ENCODE measurements around the gene NAB2. TPM values are rescaled to one million over a fixed set of nuclear protein-coding genes. Genes with fewer than 3 reads are reported as not detected.

The NAB2 gene
- total RNA-seq: 51.7 and 61.9 TPM in 2 replicates

GRCh38 chr12:57088354-57089270 lies at the start of gene NAB2:
Gene NAB2, plus strand, starts transcription at chr12:57089114. Its CDS starts 158 bp downstream, at chr12:57089272.

GRCh38 chr12:57049890-57050289 lies 39.0 kb upstream of the NAB2 start, which contains the start of gene MYO1A:
Gene MYO1A, minus strand, starts transcription at chr12:57050129. Its CDS starts 1,806 bp downstream, at chr12:57048323.

GRCh38 chr12:57078519-57079404 lies 10.2 kb upstream of the NAB2 start, which contains the start of gene NEMP1:
Gene NEMP1, minus strand, starts transcription at chr12:57078791. Its CDS starts 46 bp downstream, at chr12:57078745.

GRCh38 chr12:57111031-57111734 lies 22.3 kb downstream of the NAB2 start, which contains the start of gene STAT6:
Gene STAT6, minus strand, starts transcription at chr12:57111362. Its CDS starts 3,084 bp downstream, at chr12:57108278.

GRCh38 chr12:57127726-57128518 lies 39.0 kb downstream of the NAB2 start, which contains the start of gene LRP1:
Gene LRP1, plus strand, starts transcription at chr12:57128483. Its CDS starts 482 bp downstream, at chr12:57128965.

Other genes with a start within 250 kb of the NAB2 start
- gene SDR9C7, start 154.7 kb upstream of the NAB2 start, total RNA-seq: not detected in 2 replicates
- not detected in 2 replicates for gene RDH16, start 131.5 kb upstream of the NAB2 start, total RNA-seq
- 3.1 and 3.4 TPM in 2 replicates for gene ZBTB39, start 82.6 kb upstream of the NAB2 start, total RNA-seq
- gene TAC3, start 72.6 kb upstream of the NAB2 start, total RNA-seq: not detected in 2 replicates
- gene MYO1A, start 39.0 kb upstream of the NAB2 start, total RNA-seq: not detected in 2 replicates
- gene NEMP1, start 10.3 kb upstream of the NAB2 start, total RNA-seq: 2.6 and 4.4 TPM in 2 replicates
- 85.1 and 89.0 TPM in 2 replicates for gene STAT6, start 22.2 kb downstream of the NAB2 start, total RNA-seq
- gene LRP1, start 39.4 kb downstream of the NAB2 start, total RNA-seq: 323 and 558 TPM in 2 replicates
- not detected in 2 replicates for gene LRP1-AS, start 58.5 kb downstream of the NAB2 start, total RNA-seq
- gene NXPH4, start 127.7 kb downstream of the NAB2 start, total RNA-seq: 12.1 and 14.1 TPM in 2 replicates
- 169 and 252 TPM in 2 replicates for gene SHMT2, start 140.6 kb downstream of the NAB2 start, total RNA-seq
- gene STAC3, start 162.1 kb downstream of the NAB2 start, total RNA-seq: 1.6 TPM in 1 of 2 replicates, not detected in the other